ENCODE results near the gene MIPEP.

MIPEP gene

GRCh38 chr13:23810685-23811240 is 78.4 kb downstream of the MIPEP start:
- H3K4me3 ChIP-seq (ENCODE audit: low read depth, low read length) = no peak overlapping the region
- TF ChIP-seq CTCF (IDR thresholded peaks at IDR 0.05; ENCODE audit: control insufficient read depth, extremely low read depth, insufficient read depth) = no peak
- no peak for DNase-seq (ENCODE audit: low read depth)

GRCh38 chr13:23808803-23809202 is 80.4 kb downstream of the MIPEP start:
- no peak for TF ChIP-seq CTCF (IDR thresholded peaks at IDR 0.05; ENCODE audit: control insufficient read depth, extremely low read depth, insufficient read depth)
- DNase-seq (ENCODE audit: low read depth) = no peak
- no peak overlapping the region for H3K4me3 ChIP-seq (ENCODE audit: low read depth, low read length)

DNA sequence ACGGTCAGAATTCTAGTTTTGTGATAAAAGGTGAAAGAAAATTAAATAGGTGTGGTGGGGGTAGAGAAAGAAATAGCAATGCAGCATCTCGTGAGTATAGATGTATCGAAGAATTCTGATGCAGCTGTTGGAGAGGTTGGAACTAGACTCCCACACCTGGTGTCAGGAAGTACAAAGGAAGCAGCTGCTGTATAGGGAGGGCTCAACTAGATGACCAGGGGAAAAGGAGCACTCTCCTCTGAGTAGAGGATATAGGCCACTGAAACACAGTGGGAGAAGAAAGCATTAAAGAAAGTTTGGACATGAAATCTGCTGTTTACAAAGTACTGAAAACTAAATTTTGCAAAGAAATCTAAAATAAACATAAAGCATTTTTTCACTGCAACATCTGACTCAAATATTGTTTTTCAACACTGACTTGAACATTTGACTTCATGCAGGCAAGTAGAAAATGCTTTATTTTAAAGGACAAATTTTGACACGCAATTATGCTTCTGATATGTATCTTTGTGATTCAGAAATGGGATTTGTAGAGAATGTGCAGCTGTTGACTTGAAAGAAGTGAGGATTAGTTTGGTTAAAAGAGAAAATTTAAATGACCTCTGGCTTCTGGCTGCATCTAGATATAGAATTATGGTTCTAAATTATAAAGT is 82.2 kb downstream of the MIPEP start:
- no peak for TF ChIP-seq CTCF (IDR thresholded peaks at IDR 0.05; ENCODE audit: control insufficient read depth, extremely low read depth, insufficient read depth)
- no peak for DNase-seq (ENCODE audit: low read depth)
- no peak overlapping the region for H3K4me3 ChIP-seq (ENCODE audit: low read depth, low read length)

DNA sequence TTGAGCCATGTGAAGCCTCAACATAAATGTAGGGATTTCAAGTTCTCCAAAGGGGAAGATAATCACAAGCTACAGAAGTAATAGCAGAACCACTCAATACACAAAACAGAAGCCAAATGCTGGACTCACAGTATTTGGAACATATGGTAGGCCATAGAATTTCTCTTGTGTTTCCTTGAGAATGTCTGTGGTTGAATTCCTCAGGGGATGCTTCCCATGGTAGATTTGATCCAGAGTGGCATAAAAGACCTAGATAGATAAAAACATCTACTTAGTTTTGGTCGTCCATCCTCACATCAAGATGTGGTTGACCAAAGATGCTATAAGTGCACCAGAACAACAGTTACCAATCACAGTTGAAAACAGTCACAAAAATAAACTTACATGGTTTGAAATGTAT is 83.4 kb downstream of the MIPEP start:
- TF ChIP-seq CTCF (IDR thresholded peaks at IDR 0.05; ENCODE audit: control insufficient read depth, extremely low read depth, insufficient read depth) = no peak
- H3K4me3 ChIP-seq (ENCODE audit: low read depth, low read length) = no peak overlapping the region
- DNase-seq (ENCODE audit: low read depth) = no peak

- no peak overlapping the region for H3K4me3 ChIP-seq (ENCODE audit: low read depth, low read length)
- DNase-seq (ENCODE audit: low read depth) = no peak
- TF ChIP-seq CTCF (IDR thresholded peaks at IDR 0.05; ENCODE audit: control insufficient read depth, extremely low read depth, insufficient read depth) = no peak
Measured at GRCh38 chr13:23805122-23805521, 84.1 kb downstream of the MIPEP start.

GRCh38 chr13:23804166-23804565 is 85.0 kb downstream of the MIPEP start:
- no peak for TF ChIP-seq CTCF (IDR thresholded peaks at IDR 0.05; ENCODE audit: control insufficient read depth, extremely low read depth, insufficient read depth)
- DNase-seq (ENCODE audit: low read depth) = no peak
- no peak overlapping the region for H3K4me3 ChIP-seq (ENCODE audit: low read depth, low read length)

- DNase-seq (ENCODE audit: low read depth) = no peak
- no peak for TF ChIP-seq CTCF (IDR thresholded peaks at IDR 0.05; ENCODE audit: control insufficient read depth, extremely low read depth, insufficient read depth)
- H3K4me3 ChIP-seq (ENCODE audit: low read depth, low read length) = no peak overlapping the region
Measured at GRCh38 chr13:23801141-23801540, 88.1 kb downstream of the MIPEP start.

Data from LNCaP clone FGC (cell line).